DMS53 (cell line): ENCODE data around the gene ZNF585A.
"Not testable (repeated sequence)": the region's sequence is repeated elsewhere in the genome, so short reads cannot be mapped to it uniquely, and the experiment has no call there.

ENCODE experiments used
- DNase-seq: peaks from one replicate; lab custom pipeline; 2025; lab: John Stamatoyannopoulos, UW

ZNF585A gene

GRCh38 chr19:37172368-37173366 lies at the start of gene ZNF585A:
Gene ZNF585A, minus strand, starts transcription at chr19:37172695. Its CDS starts 2,785 bp downstream, at chr19:37169910.
- DNase-seq = peak; percentile 99

GRCh38 chr19:37221136-37221535 lies 48.6 kb upstream of the ZNF585A start:
- no peak for DNase-seq

GRCh38 chr19:37220383-37220782 lies 47.9 kb upstream of the ZNF585A start:
- no peak for DNase-seq

GRCh38 chr19:37218592-37218935 lies 46.1 kb upstream of the ZNF585A start:
- DNase-seq = no peak

- DNase-seq = peak; percentile 97
These were observed 45.5 kb upstream of the ZNF585A start, which contains the start of gene ZNF383 for GRCh38 chr19:37217775-37218591. Gene ZNF383, plus strand, starts transcription at chr19:37218214. Its CDS starts 12,240 bp downstream, at chr19:37230454.

GRCh38 chr19:37217480-37217774 lies 44.9 kb upstream of the ZNF585A start:
- no peak for DNase-seq

GRCh38 chr19:37197768-37198167 lies 25.3 kb upstream of the ZNF585A start:
- DNase-seq = no peak

- DNase-seq = not testable (repeated sequence)
These were observed 24.6 kb upstream of the ZNF585A start for GRCh38 chr19:37197115-37197514.

GRCh38 chr19:37195248-37195647 lies 22.8 kb upstream of the ZNF585A start:
- not testable (repeated sequence) for DNase-seq

GRCh38 chr19:37186071-37186470 lies 13.6 kb upstream of the ZNF585A start:
- DNase-seq = not testable (repeated sequence)

GRCh38 chr19:37165635-37166034 lies 6.9 kb downstream of the ZNF585A start:
- DNase-seq = no peak

GRCh38 chr19:37160153-37160552 lies 12.3 kb downstream of the ZNF585A start:
- DNase-seq = no peak

- DNase-seq = no peak
These were observed 24.3 kb downstream of the ZNF585A start for GRCh38 chr19:37148214-37148613.

GRCh38 chr19:37136111-37136510 lies 36.4 kb downstream of the ZNF585A start:
- DNase-seq = no peak

GRCh38 chr19:37128821-37129177 lies 43.7 kb downstream of the ZNF585A start:
- DNase-seq = no peak

GRCh38 chr19:37127999-37128820 lies 44.3 kb downstream of the ZNF585A start:
- peak; percentile 56 for DNase-seq

- DNase-seq = not testable (repeated sequence)
These were observed 50.4 kb downstream of the ZNF585A start for GRCh38 chr19:37122093-37122492.

- peak; percentile 54 for DNase-seq
These were observed 58.5 kb downstream of the ZNF585A start for GRCh38 chr19:37114001-37114400.

GRCh38 chr19:37111753-37112152 lies 60.7 kb downstream of the ZNF585A start:
- DNase-seq = peak; percentile 73

- DNase-seq = not testable (repeated sequence)
These were observed 68.4 kb downstream of the ZNF585A start for GRCh38 chr19:37104135-37104534.

GRCh38 chr19:37098570-37098969 lies 73.9 kb downstream of the ZNF585A start:
- DNase-seq = no peak

GRCh38 chr19:37095859-37096258 lies 76.6 kb downstream of the ZNF585A start:
- peak; percentile 16 for DNase-seq
